Stomach (tissue), 9 donors: ENCODE results near the gene ATXN7L1. TPM values are rescaled to one million over a fixed set of nuclear protein-coding genes. Genes with fewer than 3 reads are reported as not detected.

Experiments used
- DNase-seq, 2 donors: peaks; one replicate each; pipeline versions ENCODE4 v3.0.0 to v3.0.0-alpha.2; 2013 to 2019
- H3K27ac ChIP-seq, 5 donors: fragments of 200-600 bp in 4 of 5; sonication (generic) in 4 of 5; one replicate each; pipeline ENCODE4 v1.5.1; 2013 to 2019; ENCODE audit warnings: mild to moderate bottlenecking in 1 of 5, moderate library complexity in 1 of 5
- H3K27me3 ChIP-seq, 3 donors: fragments of 200-600 bp; sonication (generic); one replicate each; pipeline ENCODE4 v1.5.1; 2017 to 2019; ENCODE audit warnings: mixed run types in 1 of 3
- H3K36me3 ChIP-seq, 4 donors: fragments of 200-600 bp; sonication (generic); 1 replicate in 3 of 4; 2 replicates in 1 of 4; pipeline ENCODE4 v1.5.1; 2016 to 2019
- H3K4me1 ChIP-seq, 4 donors: fragments of 200-600 bp; sonication (generic); one replicate each; pipeline ENCODE4 v1.5.1; 2016 to 2019
- H3K4me3 ChIP-seq, 4 donors: fragments of 200-600 bp; sonication (generic) in 3 of 4; one replicate each; pipeline ENCODE4 v1.5.1; 2016 to 2019; ENCODE audit warnings: mild to moderate bottlenecking in 1 of 4
- H3K9me3 ChIP-seq, 4 donors: fragments of 200-600 bp; sonication (generic); one replicate each; pipeline ENCODE4 v1.5.1; 2016 to 2019
- CTCF ChIP-seq, 7 experiments: fragments of 450-650 bp in 4 of 7; fragments of 200-600 bp in 3 of 7; sonication (generic) in 3 of 7; IDR thresholded peaks; one replicate each; pipeline ENCODE4 v1.5.1; 2016 to 2019; ENCODE audit warnings: antibody characterized with exemption in 7 of 7, control low read depth in 2 of 7, mild to moderate bottlenecking in 1 of 7
- EP300 ChIP-seq: sonication (generic); formaldehyde crosslinking; IDR thresholded peaks from one replicate; pipeline ENCODE4 v1.6.1; 2017; ENCODE audit warnings: antibody characterized with exemption
- POLR2A ChIP-seq, 4 donors: fragments of 450-650 bp; IDR thresholded peaks; one replicate each; pipeline ENCODE4 v1.6.1; 2016; ENCODE audit warnings: antibody characterized with exemption in 4 of 4, control low read depth in 2 of 4, mild to moderate bottlenecking in 1 of 4, moderate library complexity in 1 of 4
- POLR2AphosphoS5 ChIP-seq, 3 donors: sonication (generic); formaldehyde crosslinking; IDR thresholded peaks; one replicate each; pipeline ENCODE4 v1.6.1; 2016; ENCODE audit warnings: antibody characterized with exemption in 3 of 3
- WGBS, 5 donors: extraction: QIAGEN DNeasy Blood & Tissue Kit in 3 of 5; methylation state at CpG; one replicate each; pipeline versions ENCODE4 v1.1.5 to v1.1.7; 2013 to 2018; 5-methylcytosine and 5-hydroxymethylcytosine counted together
- intact Hi-C: fragments of 100-400 bp; cut with DNase I; formaldehyde crosslinking; loops from one replicate; pipeline ENCODE4 v1.15.1; 2023; ENCODE audit warnings: low total_unique reads
- polyA plus RNA-seq, 3 donors: library from polyadenylated mRNA; stranded (reverse); fragments of 200-250 nt; gene quantifications; one replicate each; pipeline ENCODE4 v1.2.3, GENCODE V29; 2013
- total RNA-seq, 5 donors: library from RNA; depleted of rRNA; stranded (reverse); fragments of >200 nt; gene quantifications; one replicate each; pipeline versions ENCODE4 v1.1.0 to v1.2.3, GENCODE V29; 2014 to 2016
- donor health status: healthy with polysubstance abuse.
- donor health status: Bipolar disorder and iron deficiency.
- donor health status: healthy.

Gene ATXN7L1
- total and polyA plus RNA-seq, 8 donors: 3.8 to 92.2 (median 8.8) TPM

DNA sequence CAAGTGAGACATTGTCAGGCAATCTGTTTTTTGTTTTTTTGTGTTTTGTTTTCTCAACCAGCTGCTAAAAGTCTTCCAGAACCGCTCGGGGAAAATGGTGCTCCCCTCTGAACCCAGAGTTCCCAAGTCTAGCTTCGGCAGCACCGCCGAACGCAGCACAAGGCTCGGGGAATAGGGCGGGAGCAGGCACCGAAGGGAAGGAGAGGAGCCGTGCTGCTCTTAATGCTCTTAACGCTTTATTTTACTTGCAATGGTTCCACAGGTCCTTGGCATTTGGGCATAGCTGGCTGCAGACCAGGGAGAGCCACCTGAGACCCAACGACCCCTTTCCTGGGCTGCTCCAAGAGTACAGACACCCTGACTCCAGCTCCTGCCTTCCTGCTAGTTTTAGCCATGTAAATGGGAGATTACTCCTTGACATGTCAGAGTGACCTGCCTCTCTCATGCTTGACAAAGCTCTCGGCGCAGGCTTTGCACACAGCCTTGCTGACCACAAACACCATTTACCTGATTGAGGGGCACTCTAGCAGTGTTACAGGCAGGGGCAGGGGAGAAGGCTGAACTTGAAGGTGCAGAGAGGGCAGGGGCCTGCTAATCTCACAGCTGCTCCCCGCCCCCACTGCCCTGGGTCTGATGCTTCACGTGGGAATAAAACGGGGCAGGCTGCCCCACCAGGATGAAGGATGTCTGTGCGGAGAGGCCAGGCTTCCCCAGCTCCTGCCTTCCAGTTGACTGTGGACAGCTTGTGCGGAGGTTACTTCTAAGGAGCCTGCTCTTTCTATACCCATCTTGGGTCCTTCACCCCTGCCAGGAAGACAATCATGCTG, 236.5 kb downstream of the ATXN7L1 start:
- Histone ChIP-seq H3K27me3 (no peaks in the 10 kb centered on the region), H3K27ac (peak overlapping the region; percentile 37 to 85 (median 69)), H3K9me3 (no peaks in the 10 kb centered on the region), H3K4me3 (no peak overlapping the region), H3K4me1 (peaks cover 11 to 23% (median 14%) of the 10 kb centered on the region in 4 donors), H3K36me3 (peaks cover 5 to 85% (median 67%) of the 10 kb centered on the region in 4 donors)
- DNase-seq: peak in 1 of 2 donors; percentile 28
- intact Hi-C loops: no loop called here
- WGBS, 5 donors: 47 to 61% (median 55%) methylated on average over 14 to 19 of the region's 19 CpGs
- TF ChIP-seq CTCF (IDR thresholded peaks at IDR 0.05) (no peak), POLR2AphosphoS5 (IDR thresholded peaks at IDR 0.05) (no peak), EP300 (no peak), POLR2A (IDR thresholded peaks at IDR 0.05) (no peak)

DNA sequence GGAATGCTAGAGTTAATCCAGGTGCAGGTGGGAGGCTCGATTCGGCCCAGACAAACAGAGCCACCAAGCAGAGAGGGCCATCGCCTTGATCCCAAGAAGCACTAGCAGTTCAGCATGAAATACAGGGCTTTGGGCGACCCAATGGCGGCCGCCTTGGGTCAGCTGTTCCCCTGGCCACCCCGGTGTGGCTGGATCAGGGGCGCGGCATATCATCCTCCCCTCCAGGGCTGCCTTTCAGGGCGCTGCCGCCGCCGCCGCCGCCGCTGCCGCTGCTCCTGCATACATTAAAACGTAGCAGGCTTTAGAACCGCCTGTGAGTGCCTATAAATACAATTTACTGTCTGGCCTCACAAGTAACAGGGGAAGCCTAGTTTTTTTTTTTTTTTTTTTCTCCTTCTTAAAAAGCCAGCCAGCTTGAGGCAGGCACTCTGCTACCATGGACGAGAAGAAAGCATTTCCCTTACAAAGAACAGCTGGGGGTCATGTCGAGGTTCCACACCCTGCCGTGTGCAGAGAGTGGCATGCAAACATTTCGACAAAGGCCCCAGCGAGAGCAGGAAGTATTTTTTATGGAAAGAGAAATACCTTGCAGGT, 237.4 kb downstream of the ATXN7L1 start:
- TF ChIP-seq POLR2AphosphoS5 (IDR thresholded peaks at IDR 0.05) (peak in 1 of 3 donors; percentile 36), CTCF (IDR thresholded peaks at IDR 0.05) (no peak)
- Histone ChIP-seq H3K27me3 (no peaks in the 10 kb centered on the region), H3K27ac (peak overlapping the region; percentile 66 to 85 (median 70)), H3K9me3 (no peaks in the 10 kb centered on the region), H3K36me3 (peaks cover 5 to 86% (median 72%) of the 10 kb centered on the region in 4 donors), H3K4me3 (no peak overlapping the region), H3K4me1 (peaks cover 11 to 23% (median 14%) of the 10 kb centered on the region in 4 donors)
- WGBS, 5 donors: 30 to 58% (median 49%) methylated on average over 24 of the region's 24 CpGs
- peak; percentile 60 to 88 for DNase-seq
- intact Hi-C loops: no loop called here

DNA sequence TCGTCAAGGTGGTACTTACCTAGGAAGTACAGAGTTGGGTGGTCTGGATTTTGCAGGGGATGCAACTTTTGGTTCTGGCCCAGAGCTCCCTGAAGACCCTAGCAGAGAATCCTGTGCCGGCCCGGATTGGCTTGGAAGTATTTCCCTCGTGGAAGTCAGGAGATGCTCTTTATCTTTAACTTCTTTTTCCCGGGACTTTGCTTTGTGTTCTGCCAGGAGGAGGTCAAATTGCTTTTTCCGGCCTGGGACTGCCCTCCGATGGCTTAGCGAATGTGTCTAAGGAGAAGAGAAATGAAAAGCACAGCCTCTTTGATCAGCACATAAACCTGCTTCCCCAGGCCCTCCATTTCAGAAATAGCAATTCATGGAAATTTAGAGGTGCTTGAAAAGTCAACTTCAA, 238.1 kb downstream of the ATXN7L1 start:
- 47 to 74% (median 58%) methylated on average over 8 of the region's 8 CpGs for WGBS, 5 donors
- Histone ChIP-seq H3K36me3 (peaks cover 5 to 89% (median 79%) of the 10 kb centered on the region in 4 donors), H3K27ac (peak overlapping the region; percentile 66 to 85 (median 70))

More for the DNA sequence above, 238.1 kb downstream of the ATXN7L1 start:
- no peaks in the 10 kb centered on the region for H3K27me3 ChIP-seq
- TF ChIP-seq POLR2A (IDR thresholded peaks at IDR 0.05) (no peak), POLR2AphosphoS5 (IDR thresholded peaks at IDR 0.05) (no peak), CTCF (IDR thresholded peaks at IDR 0.05) (no peak), EP300 (no peak)
- no peak overlapping the region for H3K4me3 ChIP-seq
- H3K4me1 ChIP-seq: peaks cover 11 to 23% (median 12%) of the 10 kb centered on the region in 4 donors
- H3K9me3 ChIP-seq: no peaks in the 10 kb centered on the region
- no peak for DNase-seq
- intact Hi-C loops: no loop called here
